NAMALWA (cell line): ENCODE data around the gene KLHDC7A.
"Not testable (repeated sequence)": the region's sequence is repeated elsewhere in the genome, so short reads cannot be mapped to it uniquely, and the experiment has no call there.

Source experiments
- DNase-seq: peaks from one replicate; pipeline ENCODE4 v3.0.0-alpha.2; 2015; ENCODE audit warnings: low spot score

Gene KLHDC7A

DNA sequence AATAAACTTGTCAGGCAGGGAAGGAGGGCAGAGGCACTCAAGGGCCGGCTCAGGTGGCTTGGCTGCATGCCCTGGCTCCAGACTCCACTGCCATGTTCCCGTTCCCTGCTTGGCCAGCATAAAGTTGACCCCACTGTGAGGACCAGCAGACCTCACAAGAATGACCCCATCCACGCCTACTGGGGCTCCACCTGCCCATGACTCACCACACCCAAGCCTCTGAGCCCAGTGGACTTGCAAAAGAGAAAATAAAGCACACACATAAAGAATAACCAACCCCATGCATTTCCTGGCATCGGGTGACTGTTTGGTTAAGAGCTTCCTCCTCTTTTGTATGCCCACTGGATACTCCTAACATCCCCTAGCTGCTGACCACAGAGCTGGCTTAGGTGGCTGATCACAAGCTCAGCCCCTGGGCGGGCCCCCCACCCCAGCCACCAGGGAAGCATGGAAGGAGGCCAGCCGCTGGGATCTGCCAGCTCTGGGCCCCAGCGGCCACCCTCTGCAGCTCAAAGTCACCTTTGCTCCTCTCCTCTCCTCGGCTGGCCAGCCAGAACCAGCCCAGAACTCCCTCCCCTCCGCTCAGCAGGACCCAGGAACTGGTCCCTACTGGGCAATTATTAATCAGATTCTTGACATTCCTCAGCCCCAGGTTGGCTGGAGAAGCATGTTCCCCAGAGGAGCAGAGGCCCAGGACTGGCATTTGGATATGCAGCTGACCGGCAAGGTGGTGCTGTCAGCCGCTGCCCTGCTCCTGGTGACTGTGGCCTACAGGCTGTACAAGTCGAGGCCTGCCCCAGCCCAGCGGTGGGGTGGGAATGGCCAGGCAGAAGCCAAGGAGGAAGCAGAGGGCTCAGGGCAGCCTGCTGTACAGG lies at the start of gene KLHDC7A:
TSS of gene KLHDC7A (plus strand) at position 616 of the 875 bp plus-strand sequence. CDS start at position 668, 52 bp downstream.
- DNase-seq: no peak

DNA sequence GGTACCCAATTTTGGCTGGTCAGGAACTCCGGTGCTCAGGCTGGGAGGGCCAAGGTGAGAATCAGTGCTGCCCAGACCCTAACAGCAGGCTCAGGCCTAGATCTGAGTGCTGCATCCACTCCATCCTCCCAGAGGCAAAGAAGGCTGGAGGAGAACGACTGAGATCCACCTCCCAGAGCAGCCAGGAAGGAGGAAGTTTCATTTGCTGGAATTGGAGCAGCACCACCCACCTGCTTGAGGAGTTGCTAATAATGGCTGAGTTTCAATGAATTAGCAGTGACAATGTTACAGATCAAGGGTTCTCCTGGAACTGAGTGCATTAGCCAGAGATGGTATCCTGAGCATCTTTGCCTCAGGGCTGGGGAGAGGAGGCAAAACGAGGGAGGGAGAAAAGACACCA lies 46.7 kb upstream of the KLHDC7A start:
- DNase-seq: no peak

GRCh38 chr1:18440385-18441226 lies 40.1 kb upstream of the KLHDC7A start:
- no peak for DNase-seq

DNA sequence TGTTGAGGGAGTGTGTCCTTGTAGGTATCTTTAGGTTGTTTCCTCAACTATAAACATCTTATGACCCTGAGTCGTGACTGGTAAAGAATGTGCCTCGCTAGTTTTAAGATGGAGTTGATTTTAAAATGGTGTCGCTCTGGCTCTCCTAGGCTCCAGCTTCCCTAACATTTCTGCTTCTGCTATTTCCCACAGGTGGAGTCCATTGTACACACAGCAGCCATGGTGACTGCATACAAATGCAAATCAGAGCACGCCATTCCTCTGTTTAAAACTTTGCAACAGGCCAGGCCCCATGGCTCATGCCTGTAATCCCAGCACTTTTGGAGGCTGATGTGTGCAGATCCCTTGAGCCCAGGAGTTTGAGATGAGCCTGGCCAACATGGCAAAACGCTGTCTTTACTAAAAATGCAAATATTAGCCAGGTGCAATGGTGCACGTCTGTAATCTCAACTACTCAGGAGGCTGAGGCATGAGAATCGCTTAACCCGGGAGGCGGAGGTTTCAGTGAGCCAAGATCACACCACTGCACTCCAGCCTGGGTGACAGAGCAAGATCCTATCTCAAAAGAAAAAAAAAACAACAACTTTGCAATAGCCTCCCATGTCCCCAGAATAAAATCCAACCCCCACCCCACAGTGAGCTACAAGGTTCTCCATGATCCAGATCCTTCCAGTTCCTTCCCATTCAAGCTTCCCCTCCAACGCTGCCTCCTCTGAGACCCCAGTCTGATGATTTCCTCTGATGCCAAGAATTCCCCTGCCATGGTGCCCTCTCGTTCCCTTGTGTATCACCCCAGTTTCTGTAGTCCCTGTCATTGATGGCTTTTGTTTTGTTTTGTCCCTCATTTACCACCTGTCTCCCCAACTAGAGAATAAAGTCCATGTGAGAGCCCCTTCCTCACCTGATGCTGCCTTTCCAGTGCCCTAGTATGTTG lies 36.9 kb upstream of the KLHDC7A start:
- no peak for DNase-seq

GRCh38 chr1:18444563-18444962 lies 36.2 kb upstream of the KLHDC7A start:
- DNase-seq: no peak

DNA sequence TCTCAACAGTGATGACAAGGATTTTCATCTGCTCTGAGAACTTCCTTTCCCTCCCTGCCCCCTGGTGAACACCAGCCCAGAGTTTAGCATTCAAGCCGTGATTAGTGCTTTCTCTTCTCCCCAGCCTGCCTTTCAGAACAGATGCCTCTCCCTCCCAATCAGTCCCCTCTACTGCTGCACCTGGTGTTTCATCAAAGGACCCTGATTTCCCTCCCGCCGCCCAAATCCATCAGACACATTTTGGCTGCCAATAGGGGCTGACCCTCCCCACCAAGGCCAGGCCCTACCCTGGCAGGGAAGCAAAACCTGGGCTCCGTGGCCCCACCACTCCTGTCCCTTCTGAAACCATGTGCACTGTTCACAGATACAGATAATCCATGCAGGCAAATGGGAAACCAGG lies 34.0 kb upstream of the KLHDC7A start:
- no peak for DNase-seq

GRCh38 chr1:18447509-18448220 lies 33.1 kb upstream of the KLHDC7A start:
- DNase-seq: no peak

DNA sequence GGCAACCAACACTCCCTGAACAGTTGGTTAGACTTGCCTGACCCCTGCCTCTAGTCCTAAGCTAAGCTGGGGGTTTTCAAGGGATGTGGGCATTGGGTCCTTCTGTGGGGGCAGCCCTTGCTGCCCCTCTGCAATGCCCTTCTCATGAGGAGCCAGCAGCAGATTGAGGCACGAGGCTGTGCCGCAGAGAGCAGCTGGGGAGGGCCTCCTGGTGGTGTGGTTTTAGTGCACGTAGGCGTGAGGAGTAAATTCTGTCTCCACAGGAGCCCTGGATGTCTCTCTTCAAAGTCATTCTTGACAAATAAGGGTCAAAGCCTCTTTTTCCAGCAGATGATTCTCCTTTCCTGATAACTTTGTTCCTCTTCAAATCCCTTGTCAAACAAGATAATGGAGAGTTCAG lies 31.8 kb upstream of the KLHDC7A start:
- no peak for DNase-seq

DNA sequence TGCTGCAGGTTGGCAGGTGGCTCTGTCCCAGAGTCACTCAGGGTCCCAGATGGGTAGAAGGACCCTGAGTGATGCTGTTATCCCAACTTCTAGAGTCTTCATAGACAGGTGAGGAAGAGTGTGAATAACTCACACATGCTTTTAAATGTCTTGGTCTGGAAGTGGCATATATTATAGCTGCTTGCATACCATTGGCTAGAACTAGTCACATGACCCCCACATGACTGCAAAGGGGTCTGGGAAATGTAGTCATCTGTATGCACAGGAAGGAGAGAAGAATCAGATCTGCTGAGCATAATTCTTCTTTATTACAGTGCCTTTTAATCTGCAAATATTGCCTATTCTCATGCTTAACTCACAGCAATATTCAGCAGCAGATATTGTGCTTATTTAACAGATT lies 28.2 kb upstream of the KLHDC7A start:
- peak; percentile 83 for DNase-seq

DNA sequence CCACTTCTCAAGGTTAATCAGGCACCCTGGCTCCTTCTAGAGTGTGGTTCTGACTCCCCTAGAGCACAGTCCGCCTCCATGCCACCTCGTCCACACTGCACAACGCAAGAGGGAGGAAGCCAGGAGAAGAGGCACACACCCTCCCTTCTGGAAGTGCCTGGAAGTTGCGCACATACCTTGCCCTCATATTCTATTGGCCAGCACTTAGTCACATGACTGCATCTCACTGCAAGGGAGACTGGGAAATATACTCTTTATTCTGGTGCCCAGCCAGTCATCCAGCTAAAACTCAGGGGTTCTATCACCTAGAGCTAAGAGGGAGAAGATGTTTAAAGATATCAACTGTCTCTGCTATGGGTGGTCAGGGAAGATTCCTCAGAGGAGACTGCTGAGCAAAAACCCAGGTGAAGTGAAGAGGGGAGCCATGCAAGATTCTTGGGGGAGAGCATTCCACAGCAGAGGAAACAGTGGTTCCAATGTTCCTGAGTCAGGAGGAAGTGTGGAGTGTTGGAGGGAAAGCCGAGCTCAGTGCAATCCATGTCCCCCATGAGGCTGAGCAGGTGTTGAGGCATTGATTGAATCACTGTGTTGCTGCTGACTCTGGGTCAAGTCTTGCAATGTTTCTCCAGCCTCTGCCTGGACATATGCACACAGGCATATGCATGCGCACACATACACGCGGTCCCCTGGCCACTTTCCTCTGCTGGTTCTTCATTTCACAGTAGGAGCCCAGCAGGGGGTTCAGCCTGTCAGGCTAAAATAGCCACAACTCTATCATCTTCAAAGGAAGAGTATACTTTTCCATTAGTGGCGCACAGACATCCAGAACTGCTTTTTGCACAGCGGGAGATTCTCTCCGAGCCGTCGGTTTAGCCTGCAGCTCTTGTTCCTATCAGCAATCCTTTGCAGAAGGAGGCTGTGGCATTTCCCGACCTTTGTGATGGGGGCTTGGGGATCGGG lies 22.3 kb upstream of the KLHDC7A start:
- DNase-seq: no peak

- DNase-seq: no peak
These were observed 19.1 kb upstream of the KLHDC7A start for GRCh38 chr1:18461656-18462055.

DNA sequence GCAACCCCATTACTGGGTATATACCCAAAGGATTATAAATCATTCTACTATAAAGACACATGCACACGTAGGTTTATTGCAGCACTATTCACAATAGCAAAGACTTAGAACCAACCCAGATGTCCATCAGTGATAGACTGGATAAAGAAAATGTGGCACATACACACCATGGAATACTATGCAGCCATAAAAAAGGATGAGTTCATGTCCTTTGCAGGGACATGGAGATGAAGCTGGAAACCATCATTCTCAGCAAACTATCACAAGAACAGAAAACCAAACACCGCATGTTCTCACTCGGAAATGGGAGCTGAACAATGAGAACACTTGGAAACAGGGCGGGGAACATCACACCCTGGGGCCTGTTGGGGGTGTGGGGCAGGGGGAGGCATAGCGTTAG lies 18.2 kb upstream of the KLHDC7A start:
- DNase-seq: not testable (repeated sequence)

DNA sequence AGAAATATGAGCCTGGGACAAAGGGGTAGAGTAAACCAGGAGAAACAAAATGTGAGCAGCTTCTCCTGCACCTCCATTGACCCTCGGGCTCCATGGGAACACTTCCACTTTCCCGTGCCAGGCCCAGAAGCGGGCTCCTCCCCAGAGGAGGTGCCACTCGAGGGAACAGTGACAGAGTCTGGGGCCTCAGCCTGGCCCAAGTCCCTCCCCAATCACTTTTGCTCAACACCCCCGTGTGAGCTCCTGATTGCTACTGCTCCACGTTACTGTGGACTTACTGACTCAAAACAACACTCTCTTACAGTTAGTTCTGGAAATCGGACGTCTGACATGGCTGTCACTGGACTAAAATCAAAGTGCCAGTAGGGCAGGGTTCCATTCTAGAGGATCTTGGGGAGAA lies 17.7 kb upstream of the KLHDC7A start:
- no peak for DNase-seq

- DNase-seq: no peak
These were observed 16.6 kb upstream of the KLHDC7A start for GRCh38 chr1:18463984-18464664.

- no peak for DNase-seq
These were observed 16.1 kb upstream of the KLHDC7A start for GRCh38 chr1:18464665-18465050.

DNA sequence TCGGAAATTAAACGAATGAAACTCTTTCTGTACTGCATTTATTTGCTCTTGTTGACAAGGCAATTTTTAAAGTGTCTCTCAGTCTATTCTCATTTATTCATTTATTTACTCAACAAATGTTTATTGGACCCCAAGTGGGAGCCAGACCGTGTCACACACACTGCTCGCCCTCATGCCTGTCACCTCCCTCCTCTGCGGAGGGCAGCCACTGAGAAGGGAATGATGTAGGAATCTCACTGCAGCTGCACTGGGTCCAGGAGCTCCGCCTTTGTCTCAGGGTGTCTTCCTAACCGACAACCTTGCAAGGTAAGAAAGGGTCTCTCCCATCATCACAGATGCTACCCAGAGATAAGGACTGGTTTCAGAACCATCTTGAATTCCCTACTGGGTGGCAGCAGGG lies 14.1 kb upstream of the KLHDC7A start:
- DNase-seq: no peak

- DNase-seq: no peak
These were observed 12.2 kb upstream of the KLHDC7A start for GRCh38 chr1:18468570-18468969.

DNA sequence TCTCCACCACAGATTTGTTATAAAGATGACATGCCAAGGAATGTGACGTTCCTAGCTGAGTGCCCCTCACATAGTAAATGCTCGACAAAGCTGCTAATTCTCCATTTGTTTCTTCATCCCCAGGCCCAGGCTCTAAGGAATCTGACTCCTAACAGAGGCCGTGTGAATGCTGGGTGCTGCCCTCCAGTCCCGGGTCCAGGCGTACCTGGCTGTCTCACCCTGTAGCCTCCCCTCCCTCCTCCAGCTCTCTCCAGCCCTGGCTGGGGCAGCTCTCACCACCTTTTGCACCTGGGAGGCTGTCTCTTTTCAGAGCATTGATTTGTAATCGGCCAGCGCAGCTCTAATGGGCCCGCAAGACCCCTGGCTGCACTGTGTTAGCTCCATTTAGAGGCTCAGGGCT lies 11.2 kb upstream of the KLHDC7A start:
- no peak for DNase-seq

DNA sequence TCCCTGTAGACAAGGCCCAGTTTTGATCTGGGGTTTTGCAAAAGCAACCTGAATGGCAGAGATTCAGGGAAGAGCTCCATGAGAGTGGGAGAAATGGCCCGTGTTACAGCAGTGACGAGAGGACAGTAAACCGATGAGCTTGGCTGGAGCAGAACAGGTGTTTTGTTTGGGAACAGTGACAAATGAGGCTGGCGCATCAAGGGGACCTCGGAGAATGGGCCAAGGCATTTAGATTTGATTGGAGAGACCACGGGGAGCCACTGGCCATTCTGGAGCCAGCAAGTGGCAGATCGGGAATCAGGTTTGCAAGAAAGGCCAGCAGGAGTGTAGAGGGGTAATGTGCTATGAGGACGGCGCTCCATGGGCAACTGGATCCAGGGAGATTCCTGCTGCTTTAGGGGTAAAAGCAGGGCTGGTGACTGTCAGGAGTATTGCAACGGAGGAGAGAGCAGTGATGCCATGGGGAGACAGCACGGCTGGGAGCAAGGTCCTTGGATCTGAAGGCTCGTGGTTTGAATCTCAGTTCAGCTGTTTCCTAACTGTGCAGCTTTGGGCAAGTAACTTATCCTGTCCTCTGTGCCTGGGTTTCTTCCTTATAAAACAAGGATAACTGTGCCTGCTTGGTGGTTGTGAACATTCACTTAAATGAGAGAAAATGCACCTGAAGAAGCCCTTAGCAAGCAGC lies 9.9 kb upstream of the KLHDC7A start:
- DNase-seq: no peak
